Measurements from ENCODE around the gene C12orf57. TPM values are rescaled to one million over a fixed set of nuclear protein-coding genes. Genes with fewer than 3 reads are reported as not detected.

Gene C12orf57
- total RNA-seq, 2 donors from 2014 or later = 229 to 609 TPM

DNA sequence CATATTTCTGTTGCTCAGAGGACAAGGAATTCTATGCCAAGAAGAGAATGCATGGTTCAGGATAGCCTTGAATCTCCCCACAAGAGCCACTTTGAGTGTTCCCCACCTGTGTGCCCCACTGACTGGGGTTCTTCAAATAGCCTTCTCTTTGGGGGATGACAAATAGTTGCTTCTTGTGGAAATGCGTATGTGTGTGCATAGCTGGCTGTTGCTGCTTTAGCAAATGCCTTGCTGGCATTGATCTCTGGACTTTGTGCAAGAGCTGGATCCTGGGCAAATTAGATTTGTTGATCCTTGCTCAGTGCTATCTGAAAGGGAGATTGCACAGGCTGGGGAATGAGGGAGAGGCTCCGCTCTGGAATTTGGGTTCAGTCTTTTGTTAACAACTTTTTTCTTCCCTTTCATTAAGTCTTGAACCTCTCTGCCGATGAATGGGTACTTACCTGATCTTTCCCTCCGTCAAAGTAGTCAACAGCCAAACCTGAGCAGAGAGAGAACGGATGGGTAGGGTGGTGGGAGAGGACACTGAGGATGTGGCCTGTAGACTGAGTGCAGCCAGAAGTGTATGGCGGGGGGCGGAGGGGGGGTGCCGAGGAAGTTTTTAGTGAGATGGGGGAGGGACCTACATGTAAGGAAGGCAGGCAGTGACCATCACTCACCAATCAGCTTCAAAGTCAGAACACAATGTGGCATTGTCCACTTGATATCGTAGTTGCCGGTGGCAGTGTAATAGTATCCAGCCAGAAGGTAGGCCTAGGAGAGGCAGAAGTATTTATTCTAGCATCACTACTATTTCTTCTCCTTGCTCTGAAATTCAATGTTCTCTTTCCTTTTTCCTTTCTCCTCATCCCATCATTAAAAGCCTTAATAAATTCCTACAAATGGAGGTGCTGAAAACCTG is 37.6 kb downstream of the C12orf57 start:
- ATAC-seq (no peak), DNase-seq (ENCODE audit: low spot score in 2 of 2) (no peak)
- peaks cover 0 to 13% of the 10 kb centered on the region in 2 donors for H3K36me3 Mint-ChIP-seq
- peak overlapping the region in 1 of 2 donors; percentile 68 for H3K27ac Mint-ChIP-seq
- no peaks in the 10 kb centered on the region for H3K9me3 Mint-ChIP-seq

DNA sequence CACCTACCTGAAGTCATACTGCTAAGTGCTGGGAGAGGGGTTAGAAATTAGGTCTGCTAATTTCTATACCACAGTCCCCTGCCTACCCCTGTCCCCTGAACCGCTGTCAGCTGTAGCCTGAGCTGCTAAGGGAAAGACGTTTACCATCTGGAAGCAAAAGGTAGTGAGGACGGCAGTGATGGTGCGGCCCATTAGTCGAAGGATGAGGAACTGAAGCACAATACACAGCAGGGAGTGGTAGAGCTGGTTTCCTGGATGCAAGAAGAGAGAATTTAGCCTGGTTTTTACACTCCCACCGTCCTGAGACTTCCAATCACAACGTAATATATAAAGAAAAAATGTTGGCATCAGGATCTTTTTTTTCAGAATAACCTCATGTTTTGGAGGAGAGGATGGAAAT is 38.7 kb downstream of the C12orf57 start:
- H3K27ac Mint-ChIP-seq = peak overlapping the region in 1 of 2 donors; percentile 92
- no peak for DNase-seq (ENCODE audit: low spot score in 2 of 2)
- peaks cover 0 to 4% of the 10 kb centered on the region in 2 donors for H3K36me3 Mint-ChIP-seq
- no peak for ATAC-seq
- H3K9me3 Mint-ChIP-seq = no peaks in the 10 kb centered on the region

DNA sequence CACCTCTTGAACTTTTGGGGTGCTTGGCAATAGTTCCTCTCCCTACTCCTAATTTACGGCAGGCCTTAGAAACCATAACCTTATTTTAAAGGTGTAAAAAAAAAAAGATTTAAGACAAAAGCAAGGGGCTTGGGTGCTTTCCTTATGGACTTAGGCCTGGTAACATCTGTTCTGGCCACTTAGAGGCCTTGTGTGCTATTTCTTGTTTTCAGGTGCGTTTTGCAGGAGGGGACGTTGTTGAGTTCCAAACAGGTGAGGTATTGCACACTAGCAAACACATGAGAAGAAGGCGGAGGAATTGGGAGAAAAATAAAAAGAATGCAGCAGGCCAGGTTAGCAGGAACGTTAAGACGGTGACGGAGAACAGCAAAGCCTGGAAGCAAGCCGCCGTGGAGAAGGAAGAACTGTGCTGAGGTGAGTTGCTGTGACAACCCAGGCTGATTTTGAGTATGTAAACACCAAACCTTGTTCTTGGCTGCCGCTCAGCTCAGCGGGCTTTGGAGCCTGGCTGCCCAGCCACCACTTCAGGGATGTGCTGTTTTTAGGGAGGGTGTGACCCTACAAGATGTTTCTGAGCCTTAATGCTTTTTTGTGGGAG is 44.2 kb downstream of the C12orf57 start:
- no peak for ATAC-seq
- Mint-ChIP-seq H3K9me3 (no peaks in the 10 kb centered on the region), H3K27ac (peak overlapping the region in 1 of 2 donors; percentile 10), H3K36me3 (peaks cover 0 to 6% of the 10 kb centered on the region in 2 donors)
- no peak for DNase-seq (ENCODE audit: low spot score in 2 of 2)

Other genes with a start within 250 kb of the C12orf57 start
- 1 to 10 TPM in 1 of 2 donors, not detected in 1; 1.3 TPM for gene PIANP, start 243.2 kb upstream of the C12orf57 start, total RNA-seq
- gene COPS7A, start 220.0 kb upstream of the C12orf57 start, total RNA-seq = 10 to 100 TPM; 34.2 to 42.9 TPM
- gene MLF2, start 190.9 kb upstream of the C12orf57 start, total RNA-seq = 100 to 1,000 TPM; 149 to 275 TPM
- 100 to 1,000 TPM in 1 of 2 donors, 10 to 100 TPM in 1; 76.0 to 163 TPM for gene PTMS, start 177.7 kb upstream of the C12orf57 start, total RNA-seq
- 100 to 1,000 TPM in 1 of 2 donors, 10 to 100 TPM in 1; 71.3 to 117 TPM for gene LAG3, start 171.5 kb upstream of the C12orf57 start, total RNA-seq
- 100 to 1,000 TPM; 165 to 244 TPM for gene CD4, start 154.5 kb upstream of the C12orf57 start, total RNA-seq
- under 1 TPM; 0.46 to 0.60 TPM for gene GPR162, start 122.2 kb upstream of the C12orf57 start, total RNA-seq
- gene P3H3, start 115.6 kb upstream of the C12orf57 start, total RNA-seq = 1 to 10 TPM in 1 of 2 donors, under 1 TPM in 1; 0.82 to 3.0 TPM
- 1 to 10 TPM in 1 of 2 donors, under 1 TPM in 1; 0.25 to 1.8 TPM for gene GNB3, start 103.1 kb upstream of the C12orf57 start, total RNA-seq
- 100 to 1,000 TPM; 110 to 147 TPM for gene CDCA3, start 92.7 kb upstream of the C12orf57 start, total RNA-seq
- 100 to 1,000 TPM; 132 to 166 TPM for gene USP5, start 91.9 kb upstream of the C12orf57 start, total RNA-seq
- gene TPI1, start 76.5 kb upstream of the C12orf57 start, total RNA-seq = 1,000 to 10,000 TPM in 1 of 2 donors, 100 to 1,000 TPM in 1; 694 to 1,875 TPM
- 10 to 100 TPM in 1 of 2 donors, 1 to 10 TPM in 1; 1.4 to 11.7 TPM for gene SPSB2, start 70.7 kb upstream of the C12orf57 start, total RNA-seq
- 10 to 100 TPM in 1 of 2 donors, 1 to 10 TPM in 1; 4.0 to 10.7 TPM for gene LRRC23, start 39.2 kb upstream of the C12orf57 start, total RNA-seq
- 100 to 1,000 TPM; 264 to 314 TPM for gene ENO2, start 29.4 kb upstream of the C12orf57 start, total RNA-seq
- 10 to 100 TPM; 29.9 to 73.5 TPM for gene ATN1, start 16.1 kb upstream of the C12orf57 start, total RNA-seq
- not detected for gene RNU7-1, start 206 bp upstream of the C12orf57 start, total RNA-seq
- gene PTPN6, start 7.3 kb downstream of the C12orf57 start, total RNA-seq = 100 to 1,000 TPM; 320 to 609 TPM
- gene PHB2, start 26.6 kb downstream of the C12orf57 start, total RNA-seq = 100 to 1,000 TPM; 387 to 423 TPM
- gene EMG1, start 26.9 kb downstream of the C12orf57 start, total RNA-seq = 10 to 100 TPM; 69.0 to 76.3 TPM
- gene LPCAT3, start 74.5 kb downstream of the C12orf57 start, total RNA-seq = 10 to 100 TPM; 22.0 to 31.9 TPM
- 10 to 100 TPM in 1 of 2 donors, 1 to 10 TPM in 1; 4.8 to 21.9 TPM for gene C1S, start 116.7 kb downstream of the C12orf57 start, total RNA-seq
- gene C1R, start 148.4 kb downstream of the C12orf57 start, total RNA-seq = 1 to 10 TPM; 3.9 to 5.6 TPM
- 10 to 100 TPM; 18.6 to 21.8 TPM for gene C1RL, start 165.2 kb downstream of the C12orf57 start, total RNA-seq
- not detected for gene RBP5, start 184.9 kb downstream of the C12orf57 start, total RNA-seq
- gene CLSTN3, start 186.3 kb downstream of the C12orf57 start, total RNA-seq = 10 to 100 TPM; 36.8 to 57.0 TPM
- gene PEX5, start 245.7 kb downstream of the C12orf57 start, total RNA-seq = 10 to 100 TPM; 18.1 to 37.4 TPM